Pancreas (tissue), 10 donors: ENCODE data around the gene SAE1. TPM values are rescaled to one million over a fixed set of nuclear protein-coding genes. Genes with fewer than 3 reads are reported as not detected.

ENCODE experiments used
- ATAC-seq, 4 donors: fragments of 200-7000 bp; cut with Tn5 transposase; one replicate each; pipeline versions ENCODE4 v1.8.0 to v1.9.1; 2020; ENCODE audit warnings: mild to moderate bottlenecking in 4 of 4, moderate library complexity in 4 of 4
- DNase-seq, 6 donors: peaks; one replicate each; pipeline ENCODE4 v3.0.0-alpha.2; 2020
- FAIRE-seq: peaks from 2 replicates; lab custom pipeline; 2012; peaks lifted over from hg19 to GRCh38; lab: Jason Lieb, UNC
- H3K27ac ChIP-seq, 4 donors: fragments of 200-600 bp; sonication (generic); 1 replicate in 3 of 4; 2 replicates in 1 of 4; pipeline versions ENCODE4 v1.5.0 to v1.8.0; 2020
- H3K27me3 ChIP-seq, 4 donors: fragments of 200-600 bp; one replicate each; pipeline ENCODE4 v1.8.0; 2021
- H3K36me3 ChIP-seq, 3 donors: fragments of 200-600 bp; sonication (generic) in 1 of 3; one replicate each; pipeline versions ENCODE4 v1.5.0 to v1.8.0; 2020 to 2021
- H3K4me1 ChIP-seq, 3 donors: fragments of 200-600 bp; one replicate each; pipeline ENCODE4 v1.8.0; 2021
- H3K4me3 ChIP-seq, 4 donors: fragments of 200-600 bp; sonication (generic) in 2 of 4; one replicate each; pipeline versions ENCODE4 v1.5.0 to v1.8.0; 2020 to 2021
- H3K9me3 ChIP-seq, 4 donors: fragments of 200-600 bp; one replicate each; pipeline ENCODE4 v1.8.0; 2021
- CTCF ChIP-seq, 4 donors: fragments of 200-600 bp; sonication (generic) in 3 of 4; IDR thresholded peaks; one replicate each; pipeline versions ENCODE4 v1.5.0 to v1.8.0; 2021; ENCODE audit warnings: antibody characterized with exemption in 4 of 4
- WGBS, 2 donors: extraction: QIAGEN DNeasy Blood & Tissue Kit; methylation state at CpG; one replicate each; pipeline ENCODE4 v1.1.7; 2013; 5-methylcytosine and 5-hydroxymethylcytosine counted together
- intact Hi-C, 3 donors: fragments of 100-400 bp; cut with DNase I; formaldehyde crosslinking; loops; one replicate each; pipeline versions ENCODE4 v1.11.1 to v1.14.2; 2022
- polyA plus RNA-seq, 2 donors: library from polyadenylated mRNA; stranded (reverse); fragments of 200-250 nt; gene quantifications; one replicate each; pipeline ENCODE4 v1.2.3, GENCODE V29; 2013
- total RNA-seq, 6 donors: library from RNA; stranded (reverse); fragmentation: NEBNext Ultra II Directional in 4 of 6; extraction: Animal tissue kit (Norgen Biotek cat#: 25700) in 4 of 6; gene quantifications; one replicate each; pipeline versions ENCODE4 v1.2.1 to v1.2.4, GENCODE V29; 2021 to 2023
- donor health status: healthy with polysubstance abuse.
- donor health status: DM: no; HTN: no; CAD: no; lungs with moderate emphysema.
- donor health status: DM: no; HTN: no; CAD: no.
- donor health status: control.
- donor health status: control.
- donor health status: Bipolar disorder and iron deficiency.
- donor health status: DM: yes; HTN: yes; CAD: no.
- donor health status: DM: no; HTN: no; CAD: no.
- donor health status: DM: no; HTN: no; CAD: no.
- donor health status: DM: yes; HTN: yes; CAD: no.

SAE1 gene
- total and polyA plus RNA-seq, 8 donors, result 10.0 to 25.8 (median 20.1) TPM

- no peak for ATAC-seq
- no peak for TF ChIP-seq CTCF (IDR thresholded peaks at IDR 0.05)
- Histone ChIP-seq H3K9me3 (no peaks in the 10 kb centered on the region), H3K4me3 (no peak overlapping the region), H3K4me1 (peaks cover 0 to 4% (median 4%) of the 10 kb centered on the region in 3 donors), H3K36me3 (peaks cover 0 to 4% (median 0%) of the 10 kb centered on the region in 3 donors), H3K27me3 (no peaks in the 10 kb centered on the region), H3K27ac (no peak overlapping the region)
- no peak for FAIRE-seq
- DNase-seq, result no peak
- 74 to 97% methylated on average over 3 of the region's 3 CpGs for WGBS, 2 donors
- intact Hi-C loops, result loop anchor here in 1 of 3 donors (10.0 kb wide), 1 partner anchor 46 kb away; no protein-coding TSS in a partner anchor
These were observed 69.9 kb downstream of the SAE1 start for GRCh38 chr19:47200530-47200929.

GRCh38 chr19:47203254-47203653 is 72.6 kb downstream of the SAE1 start:
- 40 to 50% methylated on average over 3 of the region's 3 CpGs for WGBS, 2 donors
- Histone ChIP-seq H3K27me3 (no peaks in the 10 kb centered on the region), H3K9me3 (no peaks in the 10 kb centered on the region), H3K4me3 (no peak overlapping the region), H3K27ac (no peak overlapping the region), H3K36me3 (peaks cover 0 to 4% (median 0%) of the 10 kb centered on the region in 3 donors), H3K4me1 (peaks cover 0 to 4% (median 0%) of the 10 kb centered on the region in 3 donors)
- no peak for ATAC-seq
- no peak for TF ChIP-seq CTCF (IDR thresholded peaks at IDR 0.05)
- no peak for DNase-seq
- no peak for FAIRE-seq
- intact Hi-C loops, result loop anchor here in 1 of 3 donors (10.0 kb wide), 1 partner anchor 48 kb away; no protein-coding TSS in a partner anchor

GRCh38 chr19:47209319-47210179 is 78.9 kb downstream of the SAE1 start:
- DNase-seq (no peak), FAIRE-seq (no peak), ATAC-seq (no peak)
- Histone ChIP-seq H3K9me3 (no peaks in the 10 kb centered on the region), H3K4me3 (no peak overlapping the region), H3K36me3 (peaks cover 4 to 6% (median 5%) of the 10 kb centered on the region in 3 donors), H3K27me3 (no peaks in the 10 kb centered on the region), H3K4me1 (no peaks in the 10 kb centered on the region), H3K27ac (no peak overlapping the region)
- TF ChIP-seq CTCF (IDR thresholded peaks at IDR 0.05), result no peak
- 83 to 88% methylated on average over 13 of the region's 13 CpGs for WGBS, 2 donors
- intact Hi-C loops, result loop anchor here in 2 of 3 donors (5.0 to 10.0 kb wide), 2 partner anchors 38 to 55 kb away; no protein-coding TSS in a partner anchor

GRCh38 chr19:47210180-47210490 is 79.5 kb downstream of the SAE1 start:
- FAIRE-seq, result no peak
- intact Hi-C loops, result no loop called here
- H3K27ac ChIP-seq, result no peak overlapping the region

More at GRCh38 chr19:47210180-47210490, 79.5 kb downstream of the SAE1 start:
- peaks cover 0 to 6% (median 5%) of the 10 kb centered on the region in 3 donors for H3K36me3 ChIP-seq
- H3K27me3 ChIP-seq, result no peaks in the 10 kb centered on the region
- no peak for ATAC-seq
- TF ChIP-seq CTCF (IDR thresholded peaks at IDR 0.05), result no peak
- no peak overlapping the region for H3K4me3 ChIP-seq
- no peaks in the 10 kb centered on the region for H3K9me3 ChIP-seq
- no peak for DNase-seq
- H3K4me1 ChIP-seq, result no peaks in the 10 kb centered on the region
